ENCODE data around the gene VAMP2. TPM values are rescaled to one million over a fixed set of nuclear protein-coding genes. Genes with fewer than 3 reads are reported as not detected.
"Not testable (repeated sequence)": the region's sequence is repeated elsewhere in the genome, so short reads cannot be mapped to it uniquely, and the experiment has no call there.

VAMP2 gene
- total RNA-seq, 1 donor from 2014 or later = 3.1 TPM

GRCh38 chr17:8176197-8176940 is 13.6 kb upstream of the VAMP2 start, which contains the start of gene TMEM107:
Gene TMEM107 (minus strand): TSS chr17:8176380. CDS start chr17:8176286, 94 bp downstream.
- peak in 1 of 2 donors; percentile 76 for DNase-seq (ENCODE audit: low read depth in 2 of 2)

GRCh38 chr17:8175795-8176196 is 13.0 kb upstream of the VAMP2 start:
- no peak for DNase-seq (ENCODE audit: low read depth in 2 of 2)

DNA sequence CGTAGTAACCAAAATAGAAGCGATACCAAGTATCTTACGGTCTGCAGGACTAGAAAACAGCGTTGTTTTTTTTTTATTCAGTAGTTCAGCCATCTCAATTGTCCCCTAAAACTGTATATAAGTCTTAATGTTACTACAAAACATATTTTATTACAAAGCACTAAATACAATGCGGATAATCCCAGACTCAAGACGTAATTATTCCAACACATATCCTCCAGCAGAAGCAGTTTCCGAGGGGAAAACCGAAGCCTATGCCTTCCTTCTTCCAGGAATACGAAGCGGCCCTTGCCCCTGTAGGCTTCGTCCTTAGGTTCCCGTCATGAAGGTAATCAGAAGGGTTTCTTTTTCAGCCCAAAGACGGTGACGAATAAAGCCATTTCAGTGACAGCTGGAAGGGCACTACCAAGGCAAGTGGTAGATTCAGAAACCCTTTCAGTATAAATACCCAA is 11.1 kb upstream of the VAMP2 start:
- DNase-seq (ENCODE audit: low read depth in 2 of 2) = no peak

DNA sequence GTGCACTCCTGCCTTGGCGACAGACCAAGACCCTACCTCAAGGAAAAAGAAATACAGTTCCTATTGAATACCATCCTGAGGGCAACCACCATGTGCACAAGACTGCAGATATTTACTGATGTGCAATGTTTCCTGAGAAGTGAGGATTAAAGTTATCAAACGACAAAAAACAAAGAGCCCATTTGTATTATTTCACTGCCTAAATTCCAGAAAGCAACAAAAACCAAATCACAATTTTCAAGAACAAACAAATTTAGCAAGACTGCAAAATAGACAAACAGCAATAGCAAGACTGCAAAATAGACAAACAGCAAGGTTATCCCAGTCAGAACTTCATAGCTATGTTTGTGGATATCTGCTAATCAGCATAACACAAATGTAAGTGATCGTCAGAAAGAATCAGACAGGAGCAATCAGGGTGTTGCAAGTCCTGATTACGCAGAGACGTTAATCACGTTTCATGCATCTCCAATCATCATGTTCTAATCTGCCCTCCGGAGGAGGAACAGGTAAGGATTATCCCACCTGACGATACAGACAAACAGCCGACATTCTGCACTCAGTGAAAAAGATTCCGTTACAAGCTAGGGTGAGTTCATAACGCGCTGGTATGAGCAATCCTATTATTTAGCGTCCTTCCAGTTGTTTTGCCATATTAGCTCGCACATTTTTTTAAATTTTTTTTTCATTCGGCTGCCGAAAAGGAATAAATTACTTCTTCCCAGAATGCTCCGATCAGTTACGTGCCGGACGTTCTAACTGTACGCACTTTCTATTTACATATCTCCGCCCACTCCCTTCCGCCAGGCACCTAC is 10.5 kb upstream of the VAMP2 start:
- peak; percentile 96 for DNase-seq (ENCODE audit: low read depth in 2 of 2)

- DNase-seq (ENCODE audit: low read depth in 2 of 2) = not testable (repeated sequence)
These were observed 7.4 kb upstream of the VAMP2 start for GRCh38 chr17:8170186-8170585.

- no peak for DNase-seq (ENCODE audit: low read depth in 2 of 2)
These were observed 4.8 kb upstream of the VAMP2 start for GRCh38 chr17:8167526-8167925.

GRCh38 chr17:8166731-8167130 is 4.0 kb upstream of the VAMP2 start:
- no peak for DNase-seq (ENCODE audit: low read depth in 2 of 2)

DNA sequence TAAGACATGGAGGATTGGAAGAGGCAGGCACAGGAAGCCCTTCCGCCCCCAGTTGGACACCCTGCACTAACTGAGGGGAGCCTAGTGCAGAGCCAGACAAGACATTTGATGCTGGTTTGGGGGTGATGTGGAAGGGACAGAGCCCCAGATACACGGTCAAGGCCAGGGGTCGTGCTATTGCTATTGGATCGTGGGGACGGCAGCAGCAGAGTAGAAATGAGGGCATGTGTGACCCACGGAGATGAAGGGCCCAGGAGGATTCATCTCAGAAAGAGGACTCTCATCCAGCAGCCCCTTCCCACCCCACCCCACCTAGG is 2.0 kb upstream of the VAMP2 start:
- no peak for DNase-seq (ENCODE audit: low read depth in 2 of 2)

GRCh38 chr17:8163978-8164814 is 1.4 kb upstream of the VAMP2 start:
- no peak for DNase-seq (ENCODE audit: low read depth in 2 of 2)

GRCh38 chr17:8162997-8163977 is 539 bp upstream of the VAMP2 start:
- DNase-seq (ENCODE audit: low read depth in 2 of 2) = no peak

GRCh38 chr17:8161289-8162232 is 1.2 kb downstream of the VAMP2 start:
- no peak for DNase-seq (ENCODE audit: low read depth in 2 of 2)

- DNase-seq (ENCODE audit: low read depth in 2 of 2) = no peak
These were observed 2.0 kb downstream of the VAMP2 start for GRCh38 chr17:8160741-8161221.

DNA sequence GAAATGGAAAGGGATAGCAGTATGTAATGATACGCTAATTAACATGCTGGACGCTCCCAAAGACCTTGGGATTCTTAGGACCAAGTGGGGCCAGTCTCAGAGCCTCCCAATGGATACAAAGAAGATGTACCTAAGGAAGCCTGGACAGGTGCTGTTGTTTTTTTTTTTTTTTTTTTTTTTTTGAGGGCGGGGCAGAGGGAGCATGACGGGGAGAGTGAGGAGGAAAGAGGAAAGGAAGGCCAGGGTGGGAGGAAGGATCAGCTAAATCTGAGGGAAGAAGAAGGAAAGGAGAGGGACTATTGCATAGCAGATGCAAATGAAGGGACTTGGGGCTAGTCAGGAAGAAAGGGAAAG is 2.5 kb downstream of the VAMP2 start:
- DNase-seq (ENCODE audit: low read depth in 2 of 2) = no peak

DNA sequence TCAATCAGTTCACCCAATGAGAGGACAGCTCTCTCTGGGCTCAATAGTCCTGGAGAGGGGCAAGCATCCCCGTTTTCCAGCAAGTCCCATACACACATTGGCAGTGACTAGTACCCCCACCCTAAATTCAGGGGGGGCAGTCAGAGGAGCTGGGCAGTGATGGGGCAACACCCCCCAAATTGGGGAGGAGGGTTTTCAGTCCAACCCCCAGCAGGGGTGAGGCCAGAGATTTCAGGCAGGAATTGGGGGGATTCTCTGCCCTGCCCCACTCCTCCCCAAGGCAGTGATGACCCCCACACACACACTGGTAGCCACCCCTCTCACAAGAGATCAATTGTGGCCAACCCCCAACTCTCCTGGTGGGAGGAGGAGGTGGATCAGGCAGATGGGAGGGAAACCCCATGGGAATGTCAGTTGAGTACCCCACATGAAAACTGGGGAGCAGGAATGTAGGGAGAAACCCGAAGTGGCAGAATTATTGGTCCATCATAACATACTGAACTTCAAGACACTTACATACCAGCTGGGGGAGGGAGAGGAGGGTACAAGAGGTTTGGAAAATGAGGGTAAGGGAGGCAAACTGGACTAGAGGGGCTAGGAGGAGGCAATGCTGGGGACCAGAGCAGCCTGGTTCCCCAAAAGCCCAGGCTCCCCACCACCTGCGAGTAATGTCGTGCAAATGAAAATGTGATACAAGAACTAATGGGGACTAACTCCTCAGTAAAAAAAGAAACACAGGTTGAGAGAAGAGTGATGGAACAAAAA is 3.1 kb downstream of the VAMP2 start:
- DNase-seq (ENCODE audit: low read depth in 2 of 2) = no peak

- no peak for DNase-seq (ENCODE audit: low read depth in 2 of 2)
These were observed 3.7 kb downstream of the VAMP2 start for GRCh38 chr17:8159032-8159400.

DNA sequence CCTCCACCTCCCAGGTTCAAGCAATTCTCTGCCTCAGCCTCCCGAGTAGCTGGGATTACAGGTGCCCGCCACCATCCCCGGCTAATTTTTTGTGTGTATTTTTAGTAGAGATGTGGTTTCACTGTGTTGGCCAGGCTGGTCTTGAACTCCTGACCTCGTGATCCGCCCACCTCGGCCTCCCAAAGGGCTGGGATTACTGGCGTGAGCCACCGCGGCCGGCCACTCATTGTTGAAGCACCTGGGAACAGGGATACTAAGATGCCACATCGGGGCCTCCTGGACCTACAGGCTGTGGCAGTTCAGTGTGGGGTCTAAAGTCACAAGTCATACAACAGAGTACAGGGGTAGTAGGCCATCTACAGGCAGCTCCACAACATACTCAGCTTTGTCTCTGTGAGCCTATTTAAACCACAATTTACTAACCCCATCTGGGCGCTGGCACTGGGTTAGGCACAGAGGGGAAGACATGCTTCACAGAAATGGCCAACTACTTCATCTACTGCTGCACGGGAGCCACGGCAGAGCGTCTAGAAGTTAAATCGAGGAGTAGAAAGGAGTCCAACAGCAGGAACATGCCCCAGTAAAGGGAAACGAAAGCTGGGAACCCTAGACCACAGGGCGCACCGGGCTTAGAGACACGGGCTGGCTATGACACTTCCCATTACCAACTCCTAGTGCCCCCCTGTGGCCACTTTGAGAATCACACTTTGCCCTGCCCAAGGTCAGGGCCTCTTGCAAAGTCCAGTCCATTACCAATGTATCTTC is 4.3 kb downstream of the VAMP2 start:
- peak; percentile 81 to 90 for DNase-seq (ENCODE audit: low read depth in 2 of 2)

- DNase-seq (ENCODE audit: low read depth in 2 of 2) = peak; percentile 100
These were observed 6.3 kb downstream of the VAMP2 start for GRCh38 chr17:8156246-8156992.

GRCh38 chr17:8155996-8156245 is 6.8 kb downstream of the VAMP2 start:
- DNase-seq (ENCODE audit: low read depth in 2 of 2) = no peak
